AG09319 (cell line): ENCODE data around the gene HTR1B.
A peak's percentile ranks its signal among the peaks of the same experiment; 100 is the strongest.

Experiments used
- DNase-seq: peaks from one replicate; pipeline ENCODE4 v3.0.0-alpha.2; 2010; ENCODE audit warnings: low read depth; ENCODE audit errors: extremely low read depth
- CTCF ChIP-seq: IDR thresholded peaks from 2 replicates; pipeline ENCODE4 v1.5.1; 2011; ENCODE audit warnings: low read depth, mild to moderate bottlenecking, inconsistent platforms, low read length, moderate library complexity

Gene HTR1B

GRCh38 chr6:77474973-77475372 is 11.7 kb upstream of the HTR1B start:
- DNase-seq = no peak
- no peak for TF ChIP-seq CTCF

- DNase-seq = no peak
- TF ChIP-seq CTCF = no peak
These were observed 11.1 kb upstream of the HTR1B start for GRCh38 chr6:77474286-77474956.

- no peak for TF ChIP-seq CTCF
These were observed 7.7 kb upstream of the HTR1B start for GRCh38 chr6:77470983-77471382.

GRCh38 chr6:77468939-77469338 is 5.6 kb upstream of the HTR1B start:
- no peak for DNase-seq
- TF ChIP-seq CTCF = no peak

More at GRCh38 chr6:77470983-77471382, 7.7 kb upstream of the HTR1B start:
- DNase-seq = no peak

GRCh38 chr6:77466451-77467437 is 3.5 kb upstream of the HTR1B start:
- DNase-seq = no peak
- TF ChIP-seq CTCF = no peak

- DNase-seq = no peak
- TF ChIP-seq CTCF = peak; percentile 78
These were observed 2.8 kb upstream of the HTR1B start for GRCh38 chr6:77466055-77466450.

GRCh38 chr6:77464495-77464867 is 1.2 kb upstream of the HTR1B start:
- DNase-seq = no peak
- TF ChIP-seq CTCF = no peak
